T-helper 1 cell (primary cell): ENCODE data around the gene VPS13A.

Experiments
- DNase-seq, 5 donors: peaks; one replicate each; pipeline ENCODE4 v3.0.0-alpha.2; 2012 to 2020
- total RNA-seq, 4 donors: gene quantifications; one replicate each; lab custom pipeline; 2026; lab: John Stamatoyannopoulos, UW

Gene VPS13A
- total RNA-seq = 175 to 211 (median 179) reads per million in 4 donors

DNA sequence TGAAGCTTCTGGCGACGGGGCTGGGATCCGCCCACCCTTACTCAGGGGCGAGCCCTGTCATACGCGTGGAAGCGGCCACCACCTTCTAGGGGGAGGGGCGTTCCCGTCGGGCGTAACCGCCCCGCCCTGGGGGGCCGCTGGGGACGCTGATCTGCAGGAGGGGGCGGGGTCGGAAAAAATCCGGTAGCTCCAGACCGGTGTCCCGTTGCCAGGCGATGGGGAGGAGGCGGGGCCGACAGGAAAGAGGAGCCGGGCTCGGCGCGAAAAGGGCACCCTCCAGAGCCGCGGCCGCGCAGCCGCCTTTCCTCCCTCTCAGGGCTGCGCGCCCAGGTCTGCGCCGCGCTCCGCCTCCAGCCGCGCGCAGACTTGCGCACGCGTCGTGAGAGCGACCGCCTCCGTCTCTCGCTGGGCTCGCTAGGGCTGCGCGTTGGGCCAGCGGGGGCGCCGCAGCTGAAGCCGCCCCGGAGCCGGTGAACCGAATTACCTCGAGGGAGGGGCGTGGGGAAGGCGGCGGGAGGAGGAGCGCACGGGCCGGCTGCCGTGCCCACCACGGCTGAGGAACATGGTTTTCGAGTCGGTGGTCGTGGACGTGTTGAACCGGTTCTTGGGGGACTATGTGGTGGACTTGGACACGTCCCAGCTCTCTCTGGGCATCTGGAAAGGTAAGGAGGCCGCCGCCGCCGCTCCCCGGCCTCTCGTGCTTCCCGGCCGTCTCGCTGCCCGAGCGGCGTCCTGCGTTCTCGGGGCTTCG lies at the start of gene VPS13A:
TSS of gene VPS13A (plus strand) at position 392 of the 751 bp plus-strand sequence. CDS start at position 563, 171 bp downstream.
- DNase-seq = peak; percentile 86 to 94 (median 88)

DNA sequence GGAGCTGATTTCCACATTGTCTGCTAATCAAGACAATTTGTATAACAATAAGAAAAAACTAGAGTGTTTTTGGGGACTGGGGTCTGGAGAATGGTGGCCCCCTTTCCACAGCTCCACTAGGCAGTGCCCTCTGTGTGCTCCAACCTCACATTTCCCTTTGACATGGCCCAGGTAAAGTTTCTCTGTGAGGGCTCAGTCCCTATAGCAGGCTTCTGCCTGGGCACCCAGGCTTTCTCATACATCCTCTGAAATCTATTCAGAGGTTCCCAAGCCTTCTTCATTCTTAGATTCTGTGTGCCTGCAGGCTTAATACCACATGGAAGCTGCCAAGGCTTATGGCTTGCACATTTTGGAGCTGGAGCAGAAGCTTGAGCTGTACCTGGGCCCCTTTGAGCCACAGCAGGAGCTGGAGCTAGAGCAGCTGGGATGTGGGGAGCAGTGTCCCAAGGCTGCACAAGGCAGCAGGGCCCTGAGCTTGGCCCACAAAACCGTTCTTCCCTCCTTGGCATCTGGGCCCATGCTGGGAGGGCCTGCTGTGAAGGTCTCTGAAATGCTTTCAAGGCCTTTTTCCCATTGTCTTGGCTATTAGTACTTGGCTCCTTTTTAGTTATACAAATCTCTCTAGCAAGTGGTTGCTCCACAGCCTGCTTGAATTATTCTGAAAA lies 49.1 kb upstream of the VPS13A start:
- DNase-seq = no peak

DNA sequence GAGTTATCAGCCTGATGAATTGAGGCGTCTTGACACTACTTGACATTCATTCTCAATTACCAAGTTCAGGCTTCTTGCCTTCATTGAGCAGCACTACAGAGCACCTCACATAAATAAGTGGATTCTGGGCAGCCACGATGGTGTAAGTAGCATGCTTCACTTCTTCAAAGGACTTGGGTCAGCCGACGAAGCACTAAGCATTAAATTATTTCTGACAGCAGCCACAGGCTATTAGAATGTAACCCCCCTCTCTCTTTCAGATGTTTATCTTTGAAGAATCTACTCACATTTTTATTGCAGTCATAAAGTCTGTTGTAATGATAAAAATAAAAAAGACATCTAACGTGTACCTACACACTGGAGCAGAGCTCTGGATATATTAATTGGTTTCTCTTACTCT lies 45.9 kb upstream of the VPS13A start:
- DNase-seq = no peak

DNA sequence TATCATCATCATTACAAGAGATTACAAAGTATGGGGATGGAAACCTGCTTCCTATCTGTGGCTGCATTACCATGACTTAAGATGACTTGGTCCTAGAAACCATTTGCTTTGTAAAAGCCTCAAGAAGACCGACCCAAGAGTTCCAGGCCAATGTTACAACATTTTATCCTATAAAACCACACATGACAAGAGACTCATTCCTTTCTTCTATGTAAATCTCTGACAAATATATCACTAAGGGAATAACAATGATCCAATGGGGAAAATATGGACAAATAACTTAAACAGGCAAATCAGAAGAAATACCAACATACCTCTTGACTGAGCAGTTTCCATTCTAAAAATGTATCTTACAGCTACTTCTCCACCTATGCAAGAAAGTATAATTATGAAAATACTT lies 44.3 kb upstream of the VPS13A start:
- no peak for DNase-seq

DNA sequence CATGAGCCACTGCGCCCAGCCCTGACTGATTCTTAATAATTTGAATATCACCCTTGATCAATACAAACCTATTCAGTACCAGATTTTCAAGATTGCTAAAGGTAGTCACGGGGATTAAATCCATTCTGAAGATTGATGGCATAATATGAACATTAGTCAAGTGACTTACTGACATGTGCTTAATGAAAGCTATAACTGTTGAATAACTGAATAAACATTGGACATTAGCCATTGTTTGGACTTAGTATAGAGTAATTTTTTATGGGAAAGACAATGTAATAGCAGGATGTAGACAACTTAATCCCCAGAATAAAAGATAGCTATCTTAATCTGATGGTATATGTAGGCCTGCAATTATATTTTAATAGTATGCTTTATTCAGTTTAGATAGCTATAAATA lies 35.0 kb upstream of the VPS13A start:
- no peak for DNase-seq

DNA sequence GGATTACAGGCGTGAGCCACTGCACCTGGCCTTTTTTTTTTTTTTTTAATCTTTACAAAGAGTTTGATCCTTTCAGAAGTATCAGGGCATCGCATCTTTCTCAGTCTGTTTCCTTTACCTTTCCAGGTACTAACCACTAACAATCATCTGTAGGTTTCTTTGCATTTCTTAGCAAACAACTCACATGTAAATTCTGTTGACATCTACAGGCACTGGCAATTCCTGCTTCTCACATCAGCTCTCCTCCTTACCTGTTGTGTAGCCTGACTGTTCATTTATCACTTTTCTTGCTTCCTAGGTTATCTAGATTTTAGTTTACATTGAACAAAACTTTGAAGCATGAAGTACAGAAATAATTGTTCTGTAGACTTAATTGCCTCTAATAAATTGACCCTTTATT lies 27.5 kb upstream of the VPS13A start:
- DNase-seq = no peak

DNA sequence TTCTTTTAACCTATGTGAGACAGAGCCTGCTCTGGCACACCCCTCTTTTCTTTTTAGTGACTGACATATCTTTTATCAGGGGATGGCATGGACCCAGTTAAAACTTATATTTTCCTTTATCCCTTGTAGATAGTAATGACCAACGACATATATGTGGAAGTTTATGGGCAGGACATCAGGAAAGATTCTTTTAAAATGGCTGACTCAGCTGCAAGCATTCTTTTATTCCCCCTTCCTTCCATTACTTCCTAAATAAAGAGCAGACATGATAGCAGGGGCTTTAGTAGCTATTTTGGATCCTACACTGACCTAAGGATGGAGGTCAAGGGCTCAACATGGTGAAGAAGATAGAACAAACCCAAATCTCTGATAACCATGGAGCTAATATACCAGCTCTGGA lies 25.0 kb upstream of the VPS13A start:
- DNase-seq = no peak

DNA sequence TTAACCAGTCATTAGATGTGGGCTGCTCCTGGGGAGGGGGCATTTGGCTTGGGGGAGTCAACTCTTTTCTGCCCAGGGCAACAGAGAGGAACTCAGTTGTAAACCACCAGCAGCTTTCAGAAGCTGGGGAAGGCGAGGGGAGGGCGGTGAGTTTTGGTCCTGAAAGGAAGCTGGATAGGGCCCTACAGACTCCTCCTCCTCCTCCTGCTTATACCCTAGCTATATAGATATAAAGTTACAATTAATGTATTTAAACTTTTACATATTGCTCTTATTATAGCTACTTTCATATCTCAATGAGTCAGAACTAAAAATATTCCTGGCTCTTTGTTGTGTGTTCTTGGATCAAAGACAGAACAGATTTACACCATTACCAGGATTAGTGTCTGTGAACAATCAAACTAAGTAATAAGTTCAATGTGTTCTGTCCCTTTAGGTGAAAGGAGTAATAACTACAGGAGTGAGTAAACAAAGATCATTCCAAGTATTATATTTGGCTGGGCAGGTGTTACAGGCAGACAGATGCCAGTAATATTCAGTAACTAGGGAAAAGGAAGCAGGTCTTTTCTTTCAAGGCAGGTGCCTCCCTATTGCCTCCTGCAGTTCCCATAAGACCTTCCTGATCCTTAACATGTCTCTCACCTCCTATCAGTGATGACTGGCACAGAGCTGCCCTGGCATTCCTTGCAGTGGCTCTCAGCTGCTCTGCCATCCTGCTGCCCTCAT lies 20.5 kb upstream of the VPS13A start:
- no peak for DNase-seq

DNA sequence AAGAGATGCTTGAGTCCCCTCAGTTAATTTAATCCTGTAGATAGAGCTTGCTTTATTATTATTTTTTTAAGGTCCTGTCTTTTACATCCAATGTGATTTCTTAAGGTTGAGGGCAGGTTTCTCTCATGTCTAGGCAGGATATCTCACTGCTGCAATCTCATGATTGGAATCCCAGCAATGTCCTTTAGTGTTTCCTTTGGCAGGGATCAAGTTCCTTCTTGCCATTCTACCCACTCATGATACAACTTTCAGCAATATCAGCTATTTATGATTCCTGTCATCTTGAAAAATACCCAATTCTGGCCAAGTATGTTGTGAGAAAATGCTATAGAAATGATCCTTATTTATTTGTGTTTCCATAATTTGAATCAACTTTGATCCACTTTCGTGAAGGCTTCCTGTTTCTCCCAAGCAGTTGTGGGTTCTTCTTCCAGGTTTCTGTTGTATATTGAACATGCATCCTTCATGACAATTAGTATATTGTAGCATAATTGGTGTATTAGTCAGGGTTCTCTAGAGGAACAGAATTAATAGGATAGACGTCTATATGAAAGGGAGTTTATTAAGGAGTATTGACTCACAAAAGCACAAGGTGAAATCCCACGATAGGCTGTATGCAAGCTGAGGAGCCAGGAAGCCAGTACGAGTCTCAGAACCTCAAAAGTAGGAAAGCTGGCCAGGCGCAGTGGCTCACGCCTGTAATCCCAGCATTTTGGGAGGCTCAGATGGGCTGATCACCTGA lies 18.4 kb upstream of the VPS13A start:
- DNase-seq = no peak

DNA sequence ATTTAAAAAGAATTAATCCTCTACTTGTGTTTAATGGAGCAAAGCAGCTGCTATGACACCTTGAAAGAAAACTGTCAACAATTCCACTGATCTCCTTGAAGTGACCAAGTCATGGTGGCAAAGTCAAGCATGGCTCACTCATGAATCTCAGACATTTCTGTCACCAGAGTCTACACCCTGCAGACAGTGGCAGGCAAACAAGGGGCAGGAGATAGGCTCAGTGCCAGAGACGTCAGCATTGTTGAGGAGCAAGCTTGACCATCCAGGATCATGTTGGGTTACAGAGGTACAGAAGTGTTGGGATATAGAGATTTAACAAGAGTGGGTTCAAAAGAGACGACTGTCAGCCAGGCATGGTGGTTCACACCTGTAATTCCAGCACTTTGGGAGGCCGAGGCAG lies 16.1 kb upstream of the VPS13A start:
- no peak for DNase-seq

DNA sequence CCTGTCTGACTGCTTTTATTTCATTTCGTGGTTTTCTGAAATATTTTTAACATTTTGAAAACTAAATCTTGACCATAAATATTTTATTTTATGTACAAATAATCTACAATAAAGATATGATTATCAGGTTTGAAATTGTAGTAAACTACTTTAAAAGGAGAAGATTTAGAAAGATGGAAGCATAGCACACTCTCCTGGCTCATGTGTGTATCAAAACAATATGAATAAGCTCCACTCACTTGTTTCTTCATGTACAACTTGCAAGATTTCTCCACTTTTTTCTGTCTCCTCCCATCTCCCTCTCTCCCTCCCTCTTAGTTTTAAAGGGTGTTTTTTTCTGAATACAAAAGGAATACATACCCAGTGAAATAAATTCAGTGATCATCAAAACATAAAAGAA lies 15.4 kb upstream of the VPS13A start:
- no peak for DNase-seq

DNA sequence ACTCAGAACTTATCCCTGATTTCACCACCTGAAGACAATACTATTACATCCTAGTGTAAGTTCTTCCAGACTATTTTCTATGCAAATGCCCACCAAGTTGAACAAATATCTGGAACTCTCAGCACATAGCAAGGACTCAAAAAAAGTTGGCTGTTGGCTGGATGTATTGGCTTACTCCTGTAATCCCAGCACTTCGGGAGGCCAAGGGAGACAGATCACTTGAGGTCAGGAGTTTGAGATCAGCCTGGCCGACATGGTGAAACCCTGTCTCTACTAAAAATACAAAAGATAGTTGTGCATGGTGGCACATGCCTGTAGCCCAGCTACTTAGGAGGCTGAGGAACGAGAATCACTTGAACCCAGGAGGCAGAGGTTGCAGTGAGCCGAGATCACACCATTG lies 15.0 kb upstream of the VPS13A start:
- DNase-seq = no peak

DNA sequence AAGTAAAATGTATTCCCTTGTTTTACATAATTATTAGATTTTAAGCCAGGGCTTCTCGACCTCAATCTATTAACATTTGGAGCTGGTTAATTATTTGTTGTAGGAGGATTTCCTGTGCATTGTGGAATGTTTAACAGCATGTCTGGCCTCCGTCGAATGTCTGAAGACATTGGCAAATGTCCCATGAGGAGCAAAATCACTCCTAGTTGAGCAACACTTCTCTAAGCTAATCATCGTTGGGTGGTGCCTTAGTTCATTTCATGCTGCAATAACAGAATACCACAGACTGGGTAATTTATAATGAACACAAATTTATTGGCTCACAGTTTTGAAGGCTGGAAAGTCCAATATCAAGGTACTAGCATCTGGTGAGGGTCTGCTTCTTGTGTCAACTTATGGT lies 13.4 kb upstream of the VPS13A start:
- DNase-seq = no peak

DNA sequence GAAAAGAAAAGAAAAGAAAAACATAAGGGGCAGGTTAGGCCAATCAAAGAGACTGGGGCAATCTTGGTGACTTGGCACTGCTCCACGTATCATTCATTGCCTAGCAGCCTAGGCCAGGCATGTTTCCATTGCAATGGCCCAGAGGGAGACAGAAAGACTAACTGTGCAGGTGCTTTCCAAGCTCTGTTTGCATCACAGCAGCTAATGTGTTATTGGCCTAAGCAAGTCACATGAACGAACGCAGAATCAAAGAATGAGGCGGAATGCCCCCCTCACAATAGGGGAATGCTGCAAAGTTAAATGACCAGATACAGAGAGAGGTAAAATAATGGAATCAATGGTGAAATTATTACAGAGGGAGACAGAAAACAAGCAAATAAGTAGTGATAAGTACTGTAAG lies 11.1 kb upstream of the VPS13A start:
- DNase-seq = no peak

DNA sequence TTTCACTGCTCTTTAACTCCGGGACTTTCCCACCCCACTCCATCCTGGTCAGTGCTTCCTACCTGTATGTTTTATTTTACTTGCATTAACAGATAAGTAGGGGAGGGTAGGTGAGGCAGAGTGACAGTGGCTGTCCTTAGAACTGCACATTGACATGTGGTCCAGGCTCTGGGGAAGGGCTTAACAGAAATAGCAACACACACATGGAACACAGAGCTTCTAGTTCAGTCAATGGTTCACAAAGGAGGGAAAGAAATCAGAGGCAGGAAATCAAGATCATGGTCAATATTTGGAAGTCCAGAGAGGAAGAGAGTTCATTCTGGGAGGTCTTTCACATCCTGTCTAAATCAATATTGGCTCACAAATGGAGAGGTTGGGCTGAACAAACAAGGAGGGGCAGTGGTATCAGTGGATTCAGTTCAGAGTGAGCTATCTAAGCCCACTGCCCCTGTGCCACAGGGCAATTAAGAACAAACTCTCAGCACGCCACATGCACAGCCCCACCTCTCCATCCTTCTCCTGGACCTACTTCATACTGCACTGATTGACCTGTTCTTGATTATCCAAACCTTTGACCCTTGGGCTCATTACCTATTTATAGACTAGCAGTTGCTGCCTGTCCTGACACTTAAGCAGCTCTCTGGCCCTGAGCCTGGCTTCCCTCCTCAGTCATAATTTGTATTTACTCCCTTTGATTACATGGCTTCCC lies 6.2 kb upstream of the VPS13A start:
- no peak for DNase-seq

DNA sequence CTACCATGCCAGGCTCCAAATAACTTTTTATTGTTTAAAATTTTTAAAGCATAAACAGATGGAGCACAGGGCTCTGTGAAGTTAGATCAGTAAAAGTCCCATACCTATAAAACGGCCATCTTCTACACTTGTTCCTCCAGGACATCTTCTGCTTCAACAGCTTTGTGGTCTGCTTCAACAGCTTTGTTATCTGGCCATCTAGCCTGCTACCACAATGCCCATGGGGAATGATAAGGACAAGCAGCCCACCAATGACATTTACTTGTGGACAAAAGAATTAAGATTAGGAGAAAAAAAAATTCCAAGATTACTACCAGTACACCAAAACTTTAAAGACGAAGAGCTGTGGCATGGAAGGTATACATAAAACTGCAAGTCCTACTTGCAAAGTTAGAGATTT lies 2.2 kb upstream of the VPS13A start:
- DNase-seq = no peak

DNA sequence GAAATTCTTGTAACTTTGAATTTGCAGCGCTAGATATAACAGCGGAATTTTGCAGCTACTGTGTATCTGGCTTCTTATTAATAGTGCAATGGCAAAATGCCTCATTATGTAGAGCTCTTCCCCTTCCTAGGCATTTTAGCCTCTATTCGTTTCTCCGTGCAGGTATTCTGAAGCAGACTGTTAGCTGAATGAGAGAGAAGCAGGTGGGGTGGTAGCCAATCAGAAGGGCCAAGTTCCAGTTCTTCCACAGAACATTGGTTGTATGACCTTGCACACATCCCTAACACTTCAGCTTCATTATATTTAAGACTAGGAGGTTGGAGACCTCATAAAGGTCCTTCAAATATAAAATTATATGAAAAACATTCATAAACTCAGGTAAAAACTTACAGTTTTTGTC lies 1.2 kb upstream of the VPS13A start:
- DNase-seq = no peak

DNA sequence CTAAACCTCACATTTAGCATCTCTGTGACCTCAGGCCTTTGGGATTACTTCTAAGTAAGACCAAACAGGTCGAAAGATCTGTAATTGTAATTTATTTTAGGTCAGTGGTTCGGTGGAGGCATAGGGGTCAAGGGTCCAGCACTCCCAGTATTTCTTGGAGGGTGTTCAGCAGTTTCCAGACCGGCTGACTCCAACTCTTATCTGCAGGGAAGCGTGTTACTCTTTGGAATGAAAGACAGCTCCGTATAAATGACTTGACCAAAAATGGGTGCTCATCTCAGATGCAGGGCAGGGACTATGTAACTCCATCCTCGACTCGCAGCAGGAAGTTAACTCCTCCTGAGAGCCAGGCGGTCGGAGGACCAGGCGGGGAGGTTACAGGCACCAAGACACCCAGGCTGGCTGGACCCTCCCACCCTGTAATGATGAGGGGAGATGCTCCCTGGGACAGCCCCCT lies 620 bp upstream of the VPS13A start:
- DNase-seq = no peak

DNA sequence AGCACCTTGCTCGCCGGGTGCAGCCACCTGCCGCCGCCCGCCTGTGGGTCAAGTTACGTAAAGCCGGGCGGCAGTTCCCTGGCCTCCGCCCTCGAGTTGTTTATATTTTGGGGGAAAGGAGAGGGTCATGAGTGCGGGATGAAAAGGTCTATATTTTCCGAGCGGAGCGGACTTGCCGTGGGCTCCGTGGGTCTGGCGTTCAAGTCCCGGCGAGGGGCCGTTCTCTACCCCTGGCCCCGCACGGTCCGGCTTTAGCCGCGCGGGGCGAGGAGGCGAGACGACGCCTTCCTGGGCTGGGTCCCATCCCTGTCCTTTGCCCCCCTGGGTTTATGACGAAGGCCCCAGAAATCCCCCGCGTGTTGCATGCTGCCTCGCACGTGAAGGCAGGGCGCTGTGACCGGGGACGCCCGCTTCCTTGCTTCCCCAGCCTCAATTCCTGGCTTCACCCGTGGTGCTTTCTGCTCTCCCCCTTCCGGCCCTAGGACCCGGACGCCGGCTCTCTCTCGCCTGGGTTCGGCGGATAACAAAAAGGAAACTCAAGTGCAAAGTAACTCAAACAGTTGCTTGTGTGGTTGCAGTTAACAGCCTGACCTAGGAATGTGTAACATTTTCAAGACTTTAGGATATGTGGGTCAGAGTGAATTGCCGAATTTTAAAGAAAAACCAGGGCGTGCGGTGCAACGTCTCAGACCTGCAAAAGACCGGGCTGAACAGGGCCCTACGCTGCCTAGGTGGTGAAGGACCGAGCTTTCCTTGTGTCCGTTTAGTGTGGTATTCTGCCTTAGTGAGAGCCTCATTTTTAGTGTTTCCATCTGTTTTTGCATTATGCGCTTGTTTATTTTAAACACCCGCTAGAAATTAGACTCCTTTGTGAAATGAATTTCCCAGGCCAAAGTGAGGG lies 810 bp downstream of the VPS13A start:
- DNase-seq = peak; percentile 39 to 54 (median 48)

DNA sequence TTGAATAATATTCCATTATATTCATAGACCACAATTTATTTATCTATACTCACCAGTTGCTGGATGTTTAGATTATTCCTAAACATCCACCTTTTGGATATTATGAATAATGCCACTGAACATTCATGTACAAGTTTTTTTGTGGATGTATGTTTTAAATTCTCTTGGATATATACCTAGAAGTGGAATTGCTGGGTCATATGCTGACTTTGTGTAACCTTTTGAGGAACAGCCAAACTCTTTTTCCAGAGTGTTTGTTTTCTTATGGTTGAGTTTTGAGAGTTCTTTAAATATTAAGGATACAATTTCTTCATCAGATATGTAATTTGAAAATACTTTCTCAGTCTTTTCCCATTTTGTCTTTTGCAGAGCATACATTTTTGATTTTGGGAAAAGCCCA lies 2.7 kb downstream of the VPS13A start:
- no peak for DNase-seq

DNA sequence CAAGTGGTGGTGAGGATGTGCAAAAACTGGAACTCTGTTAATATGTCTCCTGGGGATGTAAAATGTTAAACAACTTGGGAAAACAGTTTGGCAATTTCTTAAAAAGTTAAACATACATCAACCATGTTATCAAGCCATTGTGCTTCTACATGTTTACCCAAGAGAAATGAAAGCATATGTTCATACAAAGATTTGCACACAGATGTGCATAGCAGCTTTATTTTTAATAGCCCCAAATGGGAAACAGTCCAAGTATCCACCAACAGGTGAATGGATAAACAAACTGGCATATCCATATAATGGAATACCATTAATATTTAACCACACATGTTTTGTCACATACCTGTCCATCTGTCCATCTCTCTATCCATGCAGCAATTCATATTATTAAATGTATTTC lies 6.2 kb downstream of the VPS13A start:
- no peak for DNase-seq
